Mesenchymal stem cell (in vitro differentiated cells and primary cell): ENCODE results near the gene SYTL3.
"Not testable (repeated sequence)": the region's sequence is repeated elsewhere in the genome, so short reads cannot be mapped to it uniquely, and the experiment has no call there.

ENCODE experiments used
- DNase-seq: peaks from one replicate; pipeline ENCODE4 v3.0.0-alpha.2; 2013
- H2AFZ ChIP-seq: one replicate; pipeline ENCODE4 v1.6.1; 2013; ENCODE audit warnings: low read depth, mild to moderate bottlenecking, control low read depth, inconsistent platforms, low read length, moderate library complexity
- H2AK5ac ChIP-seq: 2 replicates; pipeline ENCODE4 v1.6.1; 2013; ENCODE audit warnings: low read length, moderate library complexity, mild to moderate bottlenecking, inconsistent platforms; ENCODE audit not compliant: severe bottlenecking
- H2BK120ac ChIP-seq: one replicate; pipeline ENCODE4 v1.6.1; 2013; ENCODE audit warnings: low read depth, mild to moderate bottlenecking, inconsistent platforms, low read length, moderate library complexity
- H2BK12ac ChIP-seq, 2 experiments: one replicate each; pipeline ENCODE4 v1.6.1; 2013; ENCODE audit warnings: inconsistent platforms in 2 of 2, low read length in 2 of 2, mild to moderate bottlenecking in 2 of 2, moderate library complexity in 2 of 2, control low read depth in 1 of 2
- H2BK15ac ChIP-seq: one replicate; pipeline ENCODE4 v1.6.1; 2013; ENCODE audit warnings: mild to moderate bottlenecking, low read depth, inconsistent platforms; ENCODE audit not compliant: poor library complexity, severe bottlenecking
- H2BK5ac ChIP-seq: 2 replicates; pipeline ENCODE4 v1.6.1; 2013; ENCODE audit warnings: low read depth, mild to moderate bottlenecking, low read length, control low read depth, inconsistent platforms; ENCODE audit not compliant: poor library complexity, severe bottlenecking
- H3K14ac ChIP-seq, 2 experiments: one replicate each; pipeline ENCODE4 v1.6.1; 2013; ENCODE audit warnings: inconsistent platforms in 2 of 2, low read length in 2 of 2, control low read depth in 1 of 2, mild to moderate bottlenecking in 1 of 2, moderate library complexity in 1 of 2
- H3K18ac ChIP-seq, 2 experiments: one replicate each; pipeline ENCODE4 v1.6.1; 2013; ENCODE audit warnings: inconsistent platforms in 2 of 2, low read length in 2 of 2, control low read depth in 1 of 2, low read depth in 1 of 2, mild to moderate bottlenecking in 1 of 2
- H3K23ac ChIP-seq, 2 experiments: one replicate each; pipeline ENCODE4 v1.6.1; 2013; ENCODE audit warnings: inconsistent platforms in 2 of 2, low read length in 2 of 2, mild to moderate bottlenecking in 2 of 2, moderate library complexity in 2 of 2, control low read depth in 1 of 2
- H3K27ac ChIP-seq: 2 replicates; pipeline ENCODE4 v1.5.1; 2013; ENCODE audit warnings: mild to moderate bottlenecking, moderate library complexity, low read length, control low read depth, inconsistent platforms; ENCODE audit not compliant: poor library complexity, severe bottlenecking
- H3K27me3 ChIP-seq, 2 experiments: 2 replicates each; pipeline versions ENCODE4 v1.6.1 to v1.7.0; 2013; ENCODE audit warnings: low read length in 2 of 2, mild to moderate bottlenecking in 2 of 2, moderate library complexity in 2 of 2, control low read depth in 1 of 2, inconsistent platforms in 1 of 2; ENCODE audit not compliant: control insufficient read depth in 1 of 2, insufficient read depth in 1 of 2
- H3K36me3 ChIP-seq, 2 experiments: 2 replicates each; pipeline versions ENCODE4 v1.6.1 to v1.7.0; 2013; ENCODE audit warnings: low read length in 2 of 2, control low read depth in 1 of 2, inconsistent platforms in 1 of 2, low read depth in 1 of 2, mild to moderate bottlenecking in 1 of 2; ENCODE audit not compliant: insufficient read depth in 2 of 2, control insufficient read depth in 1 of 2
- H3K4ac ChIP-seq, 2 experiments: one replicate each; pipeline ENCODE4 v1.6.1; 2013; ENCODE audit warnings: inconsistent platforms in 2 of 2, low read length in 2 of 2, mild to moderate bottlenecking in 2 of 2, moderate library complexity in 2 of 2, control low read depth in 1 of 2, low read depth in 1 of 2
- H3K4me1 ChIP-seq: 2 replicates; pipeline ENCODE4 v1.6.1; 2013; ENCODE audit warnings: low read depth, low read length, control low read depth; ENCODE audit not compliant: control insufficient read depth, insufficient read depth
- H3K4me2 ChIP-seq: 2 replicates; pipeline ENCODE4 v1.6.1; 2013; ENCODE audit warnings: low read length, mild to moderate bottlenecking, inconsistent platforms; ENCODE audit not compliant: poor library complexity, severe bottlenecking
- H3K4me3 ChIP-seq, 2 experiments: 2 replicates each; pipeline versions ENCODE4 v1.5.1 to v1.7.0; 2013; ENCODE audit warnings: low read length in 2 of 2, mild to moderate bottlenecking in 2 of 2, control low read depth in 1 of 2, low read depth in 1 of 2; ENCODE audit not compliant: insufficient read depth in 1 of 2
- H3K79me1 ChIP-seq: replicated peaks from 2 replicates; pipeline ENCODE4 v1.6.1; 2013; ENCODE audit warnings: mild to moderate bottlenecking, control low read depth, low read length, inconsistent platforms; ENCODE audit not compliant: poor library complexity, severe bottlenecking
- H3K9ac ChIP-seq: 2 replicates; pipeline ENCODE4 v1.7.0; 2013; ENCODE audit warnings: mild to moderate bottlenecking, low read length, moderate library complexity
- H3K9me3 ChIP-seq: 2 replicates; pipeline ENCODE4 v1.7.0; 2013; ENCODE audit warnings: mild to moderate bottlenecking, low read length; ENCODE audit not compliant: control insufficient read depth
- H4K8ac ChIP-seq: one replicate; pipeline ENCODE4 v1.6.1; 2013; ENCODE audit warnings: inconsistent platforms, mild to moderate bottlenecking, low read length, moderate library complexity
- H4K91ac ChIP-seq: one replicate; pipeline ENCODE4 v1.6.1; 2013; ENCODE audit warnings: mild to moderate bottlenecking, low read length, inconsistent platforms
- WGBS: methylation state at CpG from one replicate; pipeline ENCODE4 v1.1.7; 2013; ENCODE audit warnings: mixed read lengths; 5-methylcytosine and 5-hydroxymethylcytosine counted together

Gene SYTL3

GRCh38 chr6:158697811-158698210 is 48.0 kb downstream of the SYTL3 start:
- no peak overlapping the region for H3K4me2 ChIP-seq
- H2BK12ac ChIP-seq, result no peak overlapping the region
- peaks cover 3% of the 10 kb centered on the region for H3K4me1 ChIP-seq
- no peak overlapping the region for H4K91ac ChIP-seq
- no peak overlapping the region for H2BK5ac ChIP-seq
- H2BK120ac ChIP-seq, result no peak overlapping the region
- peak overlapping the region; percentile 3 for H2BK15ac ChIP-seq
- H2AFZ ChIP-seq, result no peak overlapping the region
- H3K18ac ChIP-seq, result no peak overlapping the region
- H3K27me3 ChIP-seq, result no peaks in the 10 kb centered on the region
- H3K36me3 ChIP-seq, result no peaks in the 10 kb centered on the region
- no peak overlapping the region for H3K14ac ChIP-seq
- H3K4ac ChIP-seq, result no peak overlapping the region
- no peak overlapping the region for H3K27ac ChIP-seq
- no peak overlapping the region for H3K9ac ChIP-seq
- H3K9me3 ChIP-seq, result peaks cover 3% of the 10 kb centered on the region
- H3K4me3 ChIP-seq, result no peak overlapping the region
- H4K8ac ChIP-seq, result no peak overlapping the region
- 80% methylated on average over 2 of the region's 2 CpGs for WGBS
- no peaks in the 10 kb centered on the region for H3K79me1 ChIP-seq
- H3K23ac ChIP-seq, result no peak overlapping the region
- H2AK5ac ChIP-seq, result no peak overlapping the region
- DNase-seq, result peak; percentile 60

DNA sequence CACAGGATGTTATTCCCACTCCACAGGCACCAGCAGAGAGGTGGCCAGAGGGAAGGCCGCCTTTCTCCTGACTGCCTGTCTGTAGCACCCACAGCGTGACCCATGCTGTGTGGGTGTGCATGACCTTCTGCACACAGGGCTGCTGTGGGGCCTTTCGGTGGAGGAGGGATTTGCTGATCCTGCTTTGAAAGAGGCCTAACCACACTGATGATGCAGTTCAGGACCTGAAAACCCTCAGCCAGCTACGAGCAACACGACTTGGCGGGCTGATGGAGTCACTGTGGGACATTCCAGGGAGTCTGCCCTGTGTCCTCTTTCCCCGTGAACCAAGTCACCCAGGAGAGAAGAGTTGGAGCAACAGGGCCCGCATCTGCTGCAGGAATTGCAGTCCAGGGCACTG is 49.1 kb downstream of the SYTL3 start:
- Histone ChIP-seq H3K27me3 (no peaks in the 10 kb centered on the region), H4K91ac (peak overlapping the region; percentile 12), H3K27ac (no peak overlapping the region), H2AK5ac (no peak overlapping the region), H3K79me1 (no peaks in the 10 kb centered on the region), H3K36me3 (no peaks in the 10 kb centered on the region), H2AFZ (no peak overlapping the region), H3K18ac (no peak overlapping the region), H3K9me3 (peaks cover 3% of the 10 kb centered on the region), H2BK12ac (no peak overlapping the region), H2BK120ac (no peak overlapping the region), H4K8ac (no peak overlapping the region), H3K4ac (peak overlapping the region in 1 of 2 experiments; percentile 58), H3K9ac (no peak overlapping the region), H3K4me2 (no peak overlapping the region), H3K14ac (peak overlapping the region in 1 of 2 experiments; percentile 36), H3K23ac (peak overlapping the region in 1 of 2 experiments; percentile 1), H3K4me1 (peaks cover 4% of the 10 kb centered on the region), H2BK5ac (no peak overlapping the region), H2BK15ac (no peak overlapping the region), H3K4me3 (no peak overlapping the region)
- WGBS, result 93% methylated on average over 8 of the region's 8 CpGs
- peak; percentile 11 for DNase-seq

- not testable (repeated sequence) for H3K4ac ChIP-seq, H2BK5ac ChIP-seq, H3K9me3 ChIP-seq, H3K4me2 ChIP-seq, H3K23ac ChIP-seq, H2BK15ac ChIP-seq, H2BK12ac ChIP-seq, H3K14ac ChIP-seq, H3K27ac ChIP-seq, H3K79me1 ChIP-seq, H2AFZ ChIP-seq, H3K4me3 ChIP-seq, H3K9ac ChIP-seq, H3K27me3 ChIP-seq, H2BK120ac ChIP-seq, H4K8ac ChIP-seq, H3K18ac ChIP-seq, DNase-seq, H3K36me3 ChIP-seq, H2AK5ac ChIP-seq
- Histone ChIP-seq H3K4me1 (peaks cover 12% of the 10 kb centered on the region), H4K91ac (peak overlapping the region; percentile 19)
- 91% methylated on average over 2 of the region's 3 CpGs for WGBS
Observed at GRCh38 chr6:158701268-158701667, 51.4 kb downstream of the SYTL3 start.

DNA sequence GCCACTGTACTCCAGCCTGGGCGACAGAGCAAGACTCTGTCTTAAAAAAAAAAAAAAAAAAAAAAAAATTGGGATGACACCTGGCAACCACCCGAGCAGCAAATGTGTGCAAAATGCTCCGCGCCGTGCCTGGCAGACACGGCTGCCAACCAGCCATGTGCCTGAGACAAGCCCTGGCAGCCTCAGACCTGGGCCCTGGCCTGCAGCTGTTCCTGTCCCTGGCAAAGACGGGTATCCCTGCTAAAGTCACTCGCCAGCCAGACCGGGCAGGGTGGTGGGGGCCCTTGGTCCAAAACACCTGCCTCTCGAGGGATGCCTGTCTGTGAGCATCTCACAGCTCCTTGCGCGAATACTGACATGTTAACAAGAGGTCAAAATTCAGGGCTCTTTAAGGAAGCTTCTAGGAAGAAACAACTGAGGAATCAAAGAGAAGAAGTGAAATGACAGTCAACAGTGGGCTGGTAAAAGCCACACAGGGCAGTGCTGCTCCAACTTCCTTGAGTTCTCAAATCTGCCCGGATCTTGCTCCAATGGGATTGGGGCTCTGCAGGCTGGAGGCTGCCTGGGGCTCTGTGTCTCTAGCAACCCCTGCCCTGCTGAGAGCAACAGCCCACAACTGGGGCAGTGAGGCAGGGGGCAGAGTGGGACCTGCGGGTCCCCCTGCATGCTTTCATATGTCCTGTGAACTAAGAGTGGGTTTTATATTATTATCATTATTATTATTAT is 53.4 kb downstream of the SYTL3 start:
- DNase-seq, result no peak
- H3K79me1 ChIP-seq, result no peaks in the 10 kb centered on the region
- H2AK5ac ChIP-seq, result no peak overlapping the region
- peak overlapping the region in 1 of 2 experiments; percentile 50 for H2BK12ac ChIP-seq
- H3K4ac ChIP-seq, result no peak overlapping the region
- H3K27ac ChIP-seq, result no peak overlapping the region
- peak overlapping the region; percentile 6 for H4K91ac ChIP-seq
- H4K8ac ChIP-seq, result no peak overlapping the region
- H3K9me3 ChIP-seq, result no peaks in the 10 kb centered on the region
- 90% methylated on average over 12 of the region's 14 CpGs for WGBS
- no peak overlapping the region for H3K18ac ChIP-seq
- no peaks in the 10 kb centered on the region for H3K36me3 ChIP-seq
- no peak overlapping the region for H2AFZ ChIP-seq
- no peak overlapping the region for H3K4me2 ChIP-seq
- no peak overlapping the region for H2BK5ac ChIP-seq
- H2BK120ac ChIP-seq, result no peak overlapping the region
- H3K4me1 ChIP-seq, result peaks cover 19% of the 10 kb centered on the region
- H3K23ac ChIP-seq, result no peak overlapping the region
- no peaks in the 10 kb centered on the region for H3K27me3 ChIP-seq
- no peak overlapping the region for H3K14ac ChIP-seq
- H2BK15ac ChIP-seq, result no peak overlapping the region
- no peak overlapping the region for H3K4me3 ChIP-seq
- no peak overlapping the region for H3K9ac ChIP-seq
